BLaER1 (cell line): ENCODE data around the gene ITSN1.

ENCODE experiments used
- H3K27ac ChIP-seq: shearing (Covaris generic); formaldehyde crosslinking; 2 replicates; pipeline ENCODE4 v1.8.1; 2022
- H3K27me3 ChIP-seq: shearing (Covaris generic); formaldehyde crosslinking; 2 replicates; pipeline ENCODE4 v1.8.1; 2022
- H3K36me3 ChIP-seq: shearing (Covaris generic); formaldehyde crosslinking; 2 replicates; pipeline ENCODE4 v1.8.1; 2022
- H3K4me1 ChIP-seq: shearing (Covaris generic); formaldehyde crosslinking; 2 replicates; pipeline ENCODE4 v1.8.1; 2022
- H3K4me2 ChIP-seq: shearing (Covaris generic); formaldehyde crosslinking; 2 replicates; pipeline ENCODE4 v1.8.1; 2022
- H3K4me3 ChIP-seq: shearing (Covaris generic); formaldehyde crosslinking; 2 replicates; pipeline ENCODE4 v1.8.1; 2022
- H3K9ac ChIP-seq: shearing (Covaris generic); formaldehyde crosslinking; 2 replicates; pipeline ENCODE4 v1.8.1; 2022
- H3K9me3 ChIP-seq: shearing (Covaris generic); formaldehyde crosslinking; 2 replicates; pipeline ENCODE4 v1.8.1; 2022
- H4K20me1 ChIP-seq: shearing (Covaris generic); formaldehyde crosslinking; 2 replicates; pipeline ENCODE4 v1.8.1; 2022
- Cebpa-rat ChIP-seq: shearing (Covaris generic); IDR thresholded peaks from 2 replicates; pipeline ENCODE4 v1.8.1; 2022

ITSN1 gene

DNA sequence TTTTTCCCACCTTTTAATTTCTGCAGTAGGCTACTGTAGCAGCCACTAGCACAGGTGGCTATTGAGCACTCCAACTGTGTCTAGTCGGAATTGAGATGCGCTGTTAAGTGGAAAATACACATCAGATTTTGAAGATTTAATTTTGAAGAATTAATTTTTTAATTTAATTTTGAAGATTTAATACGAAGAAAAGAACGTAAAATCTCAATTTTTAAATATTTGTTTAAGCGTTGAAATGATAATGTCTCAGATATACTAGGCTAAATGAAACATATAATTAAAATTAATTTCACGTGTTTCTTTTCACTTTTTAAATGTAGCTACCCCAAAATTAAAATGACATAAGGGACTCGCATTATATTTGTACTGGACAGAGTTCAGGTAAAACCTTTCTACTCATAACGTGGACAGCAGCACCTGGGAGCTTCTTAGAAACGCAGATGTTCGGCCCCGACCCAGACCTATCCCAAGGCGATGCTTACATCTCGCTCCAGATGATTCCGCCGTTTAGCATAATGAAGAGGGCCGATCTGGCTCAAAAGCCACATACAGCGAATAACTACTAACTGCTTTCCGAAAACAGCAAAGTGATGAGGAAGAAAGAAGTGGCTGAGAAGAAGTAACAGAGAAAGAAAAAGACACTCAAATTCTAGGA lies 1.5 kb upstream of the ITSN1 start:
- Histone ChIP-seq H3K4me3 (peak overlapping the region; percentile 90), H3K27ac (peak overlapping the region; percentile 76), H3K9ac (peak overlapping the region; percentile 84), H4K20me1 (peaks cover 75% of the 10 kb centered on the region), H3K9me3 (peaks cover 4% of the 10 kb centered on the region; the same call in 1 of the 2 replicates), H3K36me3 (peaks cover 26% of the 10 kb centered on the region; the same call in 1 of the 2 replicates), H3K4me1 (peaks cover 20% of the 10 kb centered on the region), H3K27me3 (peaks cover 33% of the 10 kb centered on the region), H3K4me2 (peak overlapping the region; percentile 95)
- no peak for TF ChIP-seq Cebpa-rat

DNA sequence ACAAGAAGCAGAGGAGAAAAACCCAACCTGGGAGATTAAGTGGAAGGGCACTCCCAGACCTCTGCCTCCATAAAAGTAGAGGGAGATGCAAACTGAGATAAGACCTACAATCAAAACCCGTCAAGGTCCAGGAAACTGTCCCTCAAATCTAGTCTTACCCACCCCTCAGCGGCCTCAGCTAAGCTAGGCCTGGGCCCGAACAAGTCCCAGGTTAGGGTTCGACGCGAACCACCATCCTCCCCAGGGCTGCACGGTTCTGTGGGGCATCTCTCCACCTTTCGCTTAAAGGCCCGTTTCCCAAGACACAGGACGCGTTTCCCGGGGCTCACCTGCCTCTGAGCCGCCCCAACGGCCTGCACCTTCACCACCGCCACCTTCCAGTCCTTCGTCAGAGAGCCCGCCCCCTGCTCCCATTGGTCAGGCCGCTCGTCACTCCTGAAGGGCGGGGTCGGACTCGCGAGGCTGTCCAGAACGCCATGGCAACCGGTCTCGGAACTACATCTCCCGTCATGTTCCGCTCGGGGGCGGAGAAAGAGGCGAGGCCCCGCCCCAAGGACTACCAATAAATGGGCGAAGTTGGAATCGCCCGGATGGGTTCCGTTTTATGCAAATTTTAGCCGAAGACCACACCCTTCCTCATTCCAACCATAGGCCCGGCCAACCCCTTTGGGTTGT lies 812 bp upstream of the ITSN1 start, which contains the start of gene CRYZL1:
Gene CRYZL1, minus strand, starts transcription at position 390 of the 675 bp plus-strand sequence. CDS start 10,190 bp downstream, outside the sequence.
- Histone ChIP-seq H3K9ac (peak within 1 kb of the TSS; percentile 84), H3K4me1 (peaks cover 20% of the 10 kb centered on the region), H4K20me1 (peaks cover 76% of the 10 kb centered on the region), H3K9me3 (no peaks in the 10 kb centered on the region), H3K4me3 (peak within 1 kb of the TSS; percentile 90), H3K4me2 (peak within 1 kb of the TSS; percentile 95), H3K27me3 (peaks cover 35% of the 10 kb centered on the region), H3K27ac (peak within 1 kb of the TSS; percentile 76), H3K36me3 (peaks cover 23% of the 10 kb centered on the region; the same call in 1 of the 2 replicates)
- no peak for TF ChIP-seq Cebpa-rat

GRCh38 chr21:33642896-33643657 lies 776 bp downstream of the ITSN1 start:
- peaks cover 20% of the 10 kb centered on the region for H3K4me1 ChIP-seq
- H3K4me3 ChIP-seq: peak overlapping the region; percentile 90
- H3K4me2 ChIP-seq: peak overlapping the region; percentile 91
- H3K36me3 ChIP-seq: 0 out of 2 replicates have a peak, but pooled peaks cover 12% of the 10 kb centered on the region
- H3K9me3 ChIP-seq: no peaks in the 10 kb centered on the region
- peaks cover 35% of the 10 kb centered on the region for H3K27me3 ChIP-seq
- peak overlapping the region; percentile 75 for H3K9ac ChIP-seq
- H4K20me1 ChIP-seq: peaks cover 71% of the 10 kb centered on the region
- H3K27ac ChIP-seq: peak overlapping the region; percentile 20; the same call in 1 of the 2 replicates
- TF ChIP-seq Cebpa-rat: no peak

DNA sequence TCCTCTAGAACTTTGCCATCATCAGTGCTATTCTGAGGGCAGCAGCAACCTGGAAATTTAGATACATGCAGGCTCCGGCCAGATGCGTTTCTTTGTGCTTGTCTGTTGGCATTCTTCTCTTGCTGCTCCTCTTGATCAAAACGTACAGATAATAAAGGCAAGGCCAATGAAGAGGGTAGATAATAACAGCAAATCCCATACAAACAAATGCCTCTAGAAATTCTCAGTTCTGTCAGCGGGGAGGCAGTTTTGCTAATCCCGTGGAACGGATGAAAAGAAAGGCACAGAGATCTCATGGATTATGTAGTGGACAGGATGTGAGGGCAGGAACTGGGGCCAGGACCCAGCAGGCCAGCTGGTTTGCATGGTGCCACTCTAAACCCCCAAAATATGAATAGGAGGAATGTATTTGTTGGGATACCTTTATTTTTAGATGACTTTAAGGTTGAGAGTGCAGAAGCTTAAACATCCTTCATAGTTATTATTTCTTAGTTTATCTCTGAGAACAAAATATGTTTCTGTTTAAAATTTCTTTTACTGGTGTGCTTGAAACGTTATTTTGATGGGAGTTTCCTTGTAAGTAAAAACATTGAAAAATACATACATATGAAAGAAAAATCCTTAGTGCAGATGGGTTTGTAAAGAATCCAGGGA lies 1.5 kb downstream of the ITSN1 start:
- Histone ChIP-seq H3K27me3 (peaks cover 35% of the 10 kb centered on the region), H3K4me3 (peak overlapping the region; percentile 90), H3K27ac (no peak overlapping the region), H3K4me2 (peak overlapping the region; percentile 91), H3K9ac (peak overlapping the region; percentile 75; the same call in 1 of the 2 replicates), H3K4me1 (peaks cover 20% of the 10 kb centered on the region), H4K20me1 (peaks cover 68% of the 10 kb centered on the region), H3K9me3 (no peaks in the 10 kb centered on the region), H3K36me3 (0 out of 2 replicates have a peak, but pooled peaks cover 5% of the 10 kb centered on the region)
- no peak for TF ChIP-seq Cebpa-rat

GRCh38 chr21:33644383-33645074 lies 2.2 kb downstream of the ITSN1 start:
- no peak overlapping the region for H3K9ac ChIP-seq

DNA sequence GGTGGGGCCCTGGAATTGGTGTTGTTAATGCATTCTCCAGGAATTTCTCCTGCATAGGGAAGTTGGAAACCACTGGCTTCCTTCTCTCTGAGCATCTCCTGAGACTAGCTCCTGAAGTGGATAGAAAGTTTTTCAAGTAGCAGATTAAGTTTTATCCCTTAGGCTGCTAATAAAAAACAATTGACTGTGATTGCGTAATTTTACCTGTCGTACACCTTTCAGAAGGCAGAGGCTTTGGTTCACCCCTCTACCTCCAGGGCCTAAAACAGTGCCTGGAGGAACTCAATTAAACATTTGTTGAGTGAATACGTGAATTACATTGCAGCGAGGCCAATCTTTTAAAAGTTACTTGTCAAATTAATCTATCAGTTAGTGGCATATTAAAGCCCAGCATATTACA lies 3.4 kb downstream of the ITSN1 start:
- Histone ChIP-seq H3K4me2 (no peak overlapping the region), H3K27ac (no peak overlapping the region), H3K36me3 (no peaks in the 10 kb centered on the region), H3K27me3 (peaks cover 35% of the 10 kb centered on the region), H3K4me3 (no peak overlapping the region), H3K9ac (no peak overlapping the region), H4K20me1 (peaks cover 68% of the 10 kb centered on the region), H3K9me3 (no peaks in the 10 kb centered on the region), H3K4me1 (peaks cover 11% of the 10 kb centered on the region)
- TF ChIP-seq Cebpa-rat: peak; percentile 89

More at GRCh38 chr21:33644383-33645074, 2.2 kb downstream of the ITSN1 start:
- H4K20me1 ChIP-seq: peaks cover 70% of the 10 kb centered on the region
- no peak overlapping the region for H3K4me3 ChIP-seq
- H3K4me1 ChIP-seq: peaks cover 20% of the 10 kb centered on the region
- no peaks in the 10 kb centered on the region for H3K9me3 ChIP-seq
- H3K36me3 ChIP-seq: no peaks in the 10 kb centered on the region
- no peak for TF ChIP-seq Cebpa-rat
- H3K4me2 ChIP-seq: no peak overlapping the region
- peaks cover 35% of the 10 kb centered on the region for H3K27me3 ChIP-seq
- H3K27ac ChIP-seq: no peak overlapping the region

DNA sequence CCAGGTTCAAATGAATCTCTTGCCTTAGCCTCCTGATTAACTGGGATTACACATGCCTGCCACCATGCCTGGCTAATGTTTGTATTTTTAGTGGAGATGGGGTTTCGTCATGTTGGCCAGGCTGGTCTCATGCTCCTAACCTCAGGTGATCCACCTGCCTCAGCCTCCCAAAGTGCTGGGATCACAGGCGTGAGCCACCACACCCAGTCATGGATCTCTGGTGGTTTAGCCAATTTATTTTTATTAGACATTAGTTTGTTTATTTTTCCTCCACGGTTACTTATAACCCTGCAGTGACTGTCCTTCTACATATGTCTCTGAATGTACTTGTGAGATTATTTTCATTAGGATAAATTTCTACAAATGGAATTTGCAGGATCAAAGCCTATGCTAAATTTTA lies 5.3 kb downstream of the ITSN1 start:
- Histone ChIP-seq H3K4me1 (peaks cover 8% of the 10 kb centered on the region), H3K36me3 (no peaks in the 10 kb centered on the region), H3K27ac (no peak overlapping the region), H3K9me3 (no peaks in the 10 kb centered on the region), H3K9ac (no peak overlapping the region), H3K4me3 (no peak overlapping the region), H4K20me1 (peaks cover 70% of the 10 kb centered on the region), H3K4me2 (no peak overlapping the region), H3K27me3 (peaks cover 35% of the 10 kb centered on the region)
- no peak for TF ChIP-seq Cebpa-rat

- no peaks in the 10 kb centered on the region for H3K9me3 ChIP-seq
- no peak overlapping the region for H3K27ac ChIP-seq
- H3K9ac ChIP-seq: no peak overlapping the region
- H3K36me3 ChIP-seq: no peaks in the 10 kb centered on the region
- no peak overlapping the region for H3K4me2 ChIP-seq
- peaks cover 61% of the 10 kb centered on the region for H4K20me1 ChIP-seq
- H3K4me1 ChIP-seq: peaks cover 5% of the 10 kb centered on the region
- TF ChIP-seq Cebpa-rat: no peak
- no peak overlapping the region for H3K4me3 ChIP-seq
- peaks cover 25% of the 10 kb centered on the region for H3K27me3 ChIP-seq
These were observed 6.3 kb downstream of the ITSN1 start for GRCh38 chr21:33648555-33648954.

- Histone ChIP-seq H3K4me2 (no peak overlapping the region), H4K20me1 (peaks cover 44% of the 10 kb centered on the region)
These were observed 7.9 kb downstream of the ITSN1 start for GRCh38 chr21:33650230-33650629.

More at GRCh38 chr21:33650230-33650629, 7.9 kb downstream of the ITSN1 start:
- TF ChIP-seq Cebpa-rat: no peak
- Histone ChIP-seq H3K9ac (no peak overlapping the region), H3K4me1 (no peaks in the 10 kb centered on the region), H3K36me3 (no peaks in the 10 kb centered on the region), H3K27me3 (peaks cover 8% of the 10 kb centered on the region; the same call in 1 of the 2 replicates), H3K9me3 (no peaks in the 10 kb centered on the region), H3K27ac (no peak overlapping the region), H3K4me3 (no peak overlapping the region)
